DMS53 treated with DMSO at 0.1 percent for 48 hours (cell line): ENCODE data around the gene KLHL15.

Experiments used
- DNase-seq: peaks from one replicate; lab custom pipeline; 2025; ENCODE audit not compliant: unreplicated experiment; lab: John Stamatoyannopoulos, UW

Gene KLHL15

DNA sequence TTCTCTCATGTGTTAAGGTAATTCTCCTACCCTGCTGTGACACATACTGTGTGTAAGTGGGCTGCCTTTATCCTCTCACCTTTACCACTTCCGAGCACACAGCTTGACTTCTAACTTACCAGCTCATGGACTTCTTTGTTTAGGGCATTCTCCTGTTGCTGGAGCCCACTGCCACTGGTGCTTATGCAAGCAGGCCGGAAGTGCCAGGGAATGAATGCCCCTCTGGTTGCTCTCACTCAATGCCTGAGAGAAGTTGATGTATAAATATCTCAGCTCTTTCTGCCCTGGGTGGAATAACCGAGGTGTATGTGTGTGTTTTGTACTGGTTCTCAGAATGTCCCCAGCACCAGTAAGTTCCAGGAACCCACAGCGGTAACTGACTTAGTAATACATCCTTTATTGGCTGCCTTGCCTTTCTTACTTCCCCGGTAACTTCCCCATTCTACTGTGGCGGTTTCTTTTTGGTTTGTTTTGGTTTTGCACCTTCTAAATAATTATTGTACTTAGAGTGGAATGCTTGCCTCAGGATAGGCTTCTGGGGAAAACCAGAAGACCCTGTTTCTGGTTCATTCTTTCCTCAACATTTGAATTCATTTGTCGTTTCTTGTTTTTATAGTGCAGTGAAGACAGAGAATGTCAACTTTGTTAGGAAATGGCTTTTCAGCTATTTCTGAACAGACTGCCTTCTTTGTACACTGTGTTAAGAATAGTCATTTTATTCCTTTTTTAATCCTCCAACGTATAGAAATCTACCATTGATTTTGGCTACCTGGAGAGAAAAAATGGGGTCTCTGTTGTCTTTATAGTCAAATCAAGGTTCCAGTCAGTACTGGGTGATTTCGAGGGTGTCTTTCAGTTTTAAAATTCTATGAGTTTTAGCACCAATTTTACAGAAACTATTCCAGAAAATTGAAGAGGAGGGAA is 73.7 kb downstream of the KLHL15 start:
- DNase-seq: no peak

GRCh38 chrX:23952391-23952790 is 74.6 kb downstream of the KLHL15 start:
- DNase-seq: no peak

DNA sequence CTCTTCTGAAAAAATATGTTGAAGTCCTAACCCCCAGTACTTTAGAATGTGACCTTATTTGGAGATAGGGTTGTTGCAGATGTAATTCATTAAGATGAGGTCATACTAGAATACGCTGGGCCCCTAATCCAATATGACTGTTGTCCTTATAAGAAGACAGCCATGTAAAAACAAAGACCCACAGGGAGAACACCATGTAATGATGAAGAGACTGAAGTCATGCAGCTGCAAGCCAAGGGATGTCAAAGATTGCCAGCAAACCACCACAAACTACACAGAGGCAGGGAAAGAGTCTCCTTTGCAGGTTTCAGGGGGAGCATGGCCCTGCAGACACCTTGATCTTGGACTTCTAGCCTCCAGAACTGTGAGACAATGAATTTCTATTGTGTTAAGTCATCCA is 81.8 kb downstream of the KLHL15 start:
- DNase-seq: no peak

GRCh38 chrX:23944234-23944633 is 82.8 kb downstream of the KLHL15 start:
- no peak for DNase-seq

DNA sequence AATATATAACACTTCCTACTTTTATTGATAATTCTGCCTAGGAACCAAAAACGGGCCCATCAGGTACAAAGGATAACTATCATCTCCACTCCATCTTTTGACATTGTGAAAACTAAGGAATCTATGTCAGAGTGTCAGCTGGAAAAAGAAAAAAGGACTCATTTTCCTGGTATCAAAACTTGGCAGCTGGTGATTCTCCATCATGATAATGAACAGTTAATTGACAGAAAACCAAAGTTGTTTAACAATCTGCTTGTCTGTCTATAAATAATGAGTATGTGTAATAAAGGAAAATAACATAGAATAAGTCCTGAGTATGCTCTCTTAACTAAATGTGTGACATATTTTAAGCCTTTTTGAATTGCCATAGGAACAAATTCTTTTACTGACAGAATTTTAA is 87.8 kb downstream of the KLHL15 start:
- DNase-seq: no peak

GRCh38 chrX:23938690-23939089 is 88.3 kb downstream of the KLHL15 start:
- DNase-seq: no peak

DNA sequence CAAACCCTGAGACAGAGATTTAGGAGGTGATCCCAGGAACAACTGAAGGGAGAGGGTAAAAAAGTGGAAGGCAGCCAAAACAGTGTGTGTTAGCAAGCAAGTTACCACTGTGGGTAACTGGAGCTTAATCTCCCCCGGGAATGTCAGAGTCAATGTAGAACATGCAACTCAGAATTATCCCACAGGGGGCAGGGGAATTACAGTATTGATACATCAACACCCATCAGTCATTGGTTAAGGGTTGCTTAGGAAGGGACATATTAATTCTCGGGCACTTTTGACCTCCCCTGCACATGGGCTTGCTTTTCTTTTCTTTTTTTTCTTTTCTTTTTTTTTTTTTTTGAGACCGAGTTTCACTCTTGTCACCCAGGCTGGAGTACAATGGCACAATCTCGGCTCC is 89.9 kb downstream of the KLHL15 start:
- no peak for DNase-seq

DNA sequence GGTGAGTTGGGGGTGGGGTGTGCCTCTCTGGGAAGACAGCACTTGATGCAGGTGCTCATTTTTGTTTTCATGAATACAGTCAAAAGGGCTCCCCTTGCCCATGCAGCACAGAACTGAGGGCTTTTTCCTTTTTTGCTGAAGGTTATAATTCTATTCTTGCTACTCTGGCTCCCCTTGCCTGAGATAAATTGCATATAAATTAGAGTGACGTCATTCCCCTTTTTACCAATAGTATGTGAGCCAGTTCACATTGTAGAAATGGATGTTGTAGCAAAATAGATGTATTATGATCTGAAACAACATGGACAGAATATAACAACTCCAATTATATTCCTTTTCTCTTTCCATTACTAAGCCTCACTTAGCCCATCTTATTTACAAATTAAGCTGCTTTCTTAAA is 90.8 kb downstream of the KLHL15 start:
- DNase-seq: no peak

- no peak for DNase-seq
These were observed 91.9 kb downstream of the KLHL15 start for GRCh38 chrX:23935106-23935505.
